Loucy (cell line): ENCODE data around the gene HOXA10.

ENCODE experiments used
- EZH2phosphoT487 ChIP-seq: fragments of 200-600 bp; IDR thresholded peaks from 2 replicates; pipeline ENCODE4 v1.6.1; 2018; ENCODE audit warnings: antibody characterized with exemption, mild to moderate bottlenecking, moderate library complexity, borderline replicate concordance
- TF ChIP-seq, protein P1 (sequence below): fragments of 200-600 bp; sonication (generic); conservative IDR thresholded peaks from 2 replicates; pipeline ENCODE4 v1.5.1; 2014; ENCODE audit warnings: mild to moderate bottlenecking, antibody characterized with exemption, low read length

DNA sequence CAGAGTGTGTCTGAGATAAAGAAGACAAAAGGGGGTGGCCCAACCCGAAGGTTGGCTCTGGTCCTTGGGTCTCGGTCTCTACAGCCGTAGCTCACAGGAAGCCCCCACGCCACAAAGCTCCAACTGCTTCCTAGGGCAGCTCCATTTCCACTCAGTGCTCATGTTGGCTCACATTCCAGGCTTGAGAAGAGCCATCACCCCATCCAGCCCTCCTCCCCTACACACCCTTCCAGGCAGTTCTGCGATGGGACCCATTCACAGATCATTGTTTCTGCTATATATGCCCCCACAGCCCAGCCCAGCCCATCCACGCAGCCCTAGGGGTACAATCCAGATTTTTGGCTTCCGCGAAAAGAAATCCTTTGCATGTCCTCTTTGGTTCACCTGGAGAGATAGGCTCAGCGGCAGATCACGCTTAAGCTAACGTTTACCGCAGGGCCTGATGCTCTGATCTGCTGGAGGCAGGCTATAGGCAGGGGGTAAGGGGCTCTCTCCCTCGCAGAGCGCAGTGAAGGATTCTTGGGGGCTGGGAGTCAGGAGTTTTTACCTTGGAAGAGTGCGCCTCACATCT, 17.1 kb upstream of the HOXA10 start:
- TF ChIP-seq, protein P1, sequence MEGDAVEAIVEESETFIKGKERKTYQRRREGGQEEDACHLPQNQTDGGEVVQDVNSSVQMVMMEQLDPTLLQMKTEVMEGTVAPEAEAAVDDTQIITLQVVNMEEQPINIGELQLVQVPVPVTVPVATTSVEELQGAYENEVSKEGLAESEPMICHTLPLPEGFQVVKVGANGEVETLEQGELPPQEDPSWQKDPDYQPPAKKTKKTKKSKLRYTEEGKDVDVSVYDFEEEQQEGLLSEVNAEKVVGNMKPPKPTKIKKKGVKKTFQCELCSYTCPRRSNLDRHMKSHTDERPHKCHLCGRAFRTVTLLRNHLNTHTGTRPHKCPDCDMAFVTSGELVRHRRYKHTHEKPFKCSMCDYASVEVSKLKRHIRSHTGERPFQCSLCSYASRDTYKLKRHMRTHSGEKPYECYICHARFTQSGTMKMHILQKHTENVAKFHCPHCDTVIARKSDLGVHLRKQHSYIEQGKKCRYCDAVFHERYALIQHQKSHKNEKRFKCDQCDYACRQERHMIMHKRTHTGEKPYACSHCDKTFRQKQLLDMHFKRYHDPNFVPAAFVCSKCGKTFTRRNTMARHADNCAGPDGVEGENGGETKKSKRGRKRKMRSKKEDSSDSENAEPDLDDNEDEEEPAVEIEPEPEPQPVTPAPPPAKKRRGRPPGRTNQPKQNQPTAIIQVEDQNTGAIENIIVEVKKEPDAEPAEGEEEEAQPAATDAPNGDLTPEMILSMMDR: no peak
- TF ChIP-seq EZH2phosphoT487: no peak
